GM12878 (cell line): ENCODE measurements around the gene SLC1A6. TPM values are rescaled to one million over a fixed set of nuclear protein-coding genes. Genes with fewer than 3 reads are reported as not detected.

Experiments
- ATAC-seq: fragments of 200-7000 bp; cut with Tn5 transposase; 3 replicates; pipeline ENCODE4 v1.9.1; 2020; ENCODE audit warnings: mild to moderate bottlenecking, moderate library complexity
- BruUV-seq: library from RNA; stranded (reverse); fragments of 400-500 nt; replicated peaks from 2 replicates; lab custom pipeline; 2021; lab: Mats Ljungman, UMichigan
- CTCF ChIA-PET: fragments of 300-600 bp; sonication (Branson Sonifier 250); formaldehyde crosslinking; extraction: SDS; loops from one replicate; lab custom pipeline; 2021; ENCODE audit warnings: inconsistent platforms; lab: Yijun Ruan, JAX
- POLR2A ChIA-PET: fragments of 350-600 bp; formaldehyde crosslinking; extraction: SDS; loops from one replicate; lab custom pipeline; 2021; ENCODE audit warnings: inconsistent platforms; lab: Charles Lee
- RAD21 ChIA-PET: fragments of 300-600 bp; sonication (Branson Sonifier 250); formaldehyde crosslinking; loops from one replicate; lab custom pipeline; 2023; ENCODE audit warnings: antibody characterized with exemption; ENCODE audit not compliant: unreplicated experiment; lab: Charles Lee
- SMC1A ChIA-PET: fragments of 300-600 bp; sonication (Branson Sonifier 250); formaldehyde crosslinking; loops from one replicate; lab custom pipeline; 2023; ENCODE audit not compliant: unreplicated experiment, uncharacterized antibody; lab: Charles Lee
- DNase-seq: peaks from one replicate; pipeline ENCODE4 v3.0.0-alpha.2; 2011; ENCODE audit warnings: low read depth, low spot score
- FAIRE-seq: peaks from 3 replicates; lab custom pipeline; 2011; peaks lifted over from hg19 to GRCh38; lab: Jason Lieb, UNC
- H2AFZ ChIP-seq: 2 replicates; pipeline ENCODE4 v1.6.0; 2011; ENCODE audit warnings: low read depth, low read length, control low read depth; ENCODE audit not compliant: control insufficient read depth
- H3K27ac ChIP-seq: 2 replicates; pipeline ENCODE4 v1.5.1; 2011; ENCODE audit warnings: control low read depth; ENCODE audit not compliant: control insufficient read depth, insufficient read depth
- H3K27me3 ChIP-seq, 2 experiments: replicated peaks in 1 of 2; 2 replicates each; pipeline versions ENCODE4 v1.6.0 to v1.6.1; 2011; ENCODE audit warnings: low read length in 1 of 2; ENCODE audit not compliant: control insufficient read depth in 2 of 2, insufficient read depth in 2 of 2
- H3K36me3 ChIP-seq, 2 experiments: 2 replicates each; pipeline ENCODE4 v1.5.1; 2011; ENCODE audit warnings: low read length in 1 of 2; ENCODE audit not compliant: control insufficient read depth in 2 of 2, insufficient read depth in 2 of 2
- H3K4me1 ChIP-seq: 2 replicates; pipeline ENCODE4 v1.6.1; 2011; ENCODE audit warnings: mild to moderate bottlenecking, low read length, moderate library complexity, mixed read lengths; ENCODE audit not compliant: control insufficient read depth, insufficient read depth
- H3K4me2 ChIP-seq: 2 replicates; pipeline ENCODE4 v1.6.0; 2011; ENCODE audit warnings: control low read depth; ENCODE audit not compliant: control insufficient read depth, insufficient read depth
- H3K4me3 ChIP-seq: fragments of 200-600 bp; sonication (generic); 2 replicates; pipeline ENCODE4 v1.5.1; 2016
- H3K79me2 ChIP-seq: 2 replicates; pipeline ENCODE4 v1.6.0; 2011; ENCODE audit warnings: low read length; ENCODE audit not compliant: control insufficient read depth, insufficient read depth
- H3K9ac ChIP-seq: 2 replicates; pipeline ENCODE4 v1.8.0; 2011; ENCODE audit warnings: low read length, control low read depth, mixed read lengths; ENCODE audit not compliant: control insufficient read depth, insufficient read depth
- H3K9me3 ChIP-seq: replicated peaks from 3 replicates; pipeline ENCODE4 v1.5.1; 2011; ENCODE audit warnings: mild to moderate bottlenecking, low read length; ENCODE audit not compliant: control insufficient read depth, insufficient read depth
- H4K20me1 ChIP-seq: 2 replicates; pipeline ENCODE4 v1.6.0; 2011; ENCODE audit not compliant: control insufficient read depth, insufficient read depth
- ATF3 ChIP-seq: IDR thresholded peaks from 2 replicates; pipeline ENCODE4 v1.6.1; 2011; ENCODE audit warnings: low read depth, mild to moderate bottlenecking, low read length, moderate library complexity, borderline replicate concordance; ENCODE audit errors: extremely low read depth
- BRCA1 ChIP-seq: IDR thresholded peaks from 2 replicates; pipeline ENCODE4 v1.6.1; 2011; ENCODE audit warnings: low read depth, low read length, improper control_type of control experiment
- CEBPB ChIP-seq, 2 experiments: fragments of 150-350 bp in 1 of 2; IDR thresholded peaks; 2 replicates each; pipeline ENCODE4 v1.6.1; 2012 to 2014; ENCODE audit warnings: low read depth in 2 of 2, low read length in 2 of 2, borderline replicate concordance in 1 of 2, inconsistent platforms in 1 of 2
- E4F1 ChIP-seq: fragments of 450-650 bp; IDR thresholded peaks from 2 replicates; pipeline ENCODE4 v1.6.1; 2018; ENCODE audit warnings: borderline replicate concordance, mild to moderate bottlenecking; ENCODE audit not compliant: partially characterized antibody
- ETV6 ChIP-seq, 2 experiments: fragments of 450-650 bp in 1 of 2; IDR thresholded peaks in 1 of 2; conservative IDR thresholded peaks in 1 of 2; 2 replicates each; pipeline ENCODE4 v1.6.1; 2014; ENCODE audit warnings: antibody characterized with exemption in 1 of 2, borderline replicate concordance in 1 of 2, low read depth in 1 of 2, mild to moderate bottlenecking in 1 of 2, moderate library complexity in 1 of 2
- GATAD2B ChIP-seq: fragments of 450-650 bp; conservative IDR thresholded peaks from 2 replicates; pipeline ENCODE4 v1.6.1; 2017; ENCODE audit warnings: low read depth, mild to moderate bottlenecking, moderate library complexity
- HCFC1 ChIP-seq: fragments of 150-350 bp; IDR thresholded peaks from 2 replicates; pipeline ENCODE4 v1.6.1; 2014; ENCODE audit warnings: low read length
- KLF5 ChIP-seq: fragments of 450-650 bp; IDR thresholded peaks from 2 replicates; pipeline ENCODE4 v1.6.1; 2014; ENCODE audit warnings: mild to moderate bottlenecking; ENCODE audit not compliant: partially characterized antibody
- PBX3 ChIP-seq: IDR thresholded peaks from 2 replicates; pipeline ENCODE4 v1.6.1; 2011; ENCODE audit warnings: mild to moderate bottlenecking, low read depth, low read length, moderate library complexity; ENCODE audit not compliant: insufficient replicate concordance
- RB1 ChIP-seq: fragments of 450-650 bp; formaldehyde crosslinking; IDR thresholded peaks from 2 replicates; pipeline ENCODE4 v1.6.1; 2017; ENCODE audit warnings: mild to moderate bottlenecking, borderline replicate concordance
- SUPT20H ChIP-seq: IDR thresholded peaks from 2 replicates; pipeline ENCODE4 v1.6.1; 2011; ENCODE audit warnings: low read depth, mild to moderate bottlenecking, low read length, moderate library complexity, borderline replicate concordance; ENCODE audit not compliant: control insufficient read depth
- ZBTB33 ChIP-seq: fragments of 450-650 bp; IDR thresholded peaks from 2 replicates; pipeline ENCODE4 v1.6.1; 2017; ENCODE audit warnings: mild to moderate bottlenecking
- WGBS: methylation state at CpG from one replicate; pipeline ENCODE4 v1.1.6; 2016; ENCODE audit warnings: low lambda C conversion rate; ENCODE audit not compliant: insufficient replicate concordance, insufficient coverage; ENCODE audit errors: missing lambda C conversion rate; 5-methylcytosine and 5-hydroxymethylcytosine counted together
- in situ Hi-C: fragments of 300-500 bp; cut with MboI; formaldehyde crosslinking; loops from 9 replicates; pipeline ENCODE4 v1.14.3; 2018; ENCODE audit warnings: mixed read lengths
- intact Hi-C: fragments of 100-400 bp; cut with micrococcal nuclease; formaldehyde crosslinking; loops from one replicate; pipeline ENCODE4 v1.14.2; 2022; ENCODE audit not compliant: unreplicated experiment
- polyA plus RNA-seq, 11 experiments: library from polyadenylated mRNA; depleted of rRNA in 4 of 11; unstranded in 6 of 11; stranded (reverse) in 5 of 11; fragments of >200 nt; fragmentation: Nextera tagmentation in 4 of 11; fragmentation: Illumina TruSeq in 1 of 11; extraction: Ambion mirVana in 4 of 11; extraction: Trizol in 1 of 11; gene quantifications; 1 replicate in 1 of 11; 2 replicates in 10 of 11; pipeline versions ENCODE4 v1.2.1 to v1.2.3, GENCODE V29; 2011 to 2016; ENCODE audit warnings: inconsistent platforms in 2 of 11, missing spikeins in 2 of 11, low read depth in 1 of 11
- total RNA-seq, 4 experiments: library from RNA; depleted of rRNA in 3 of 4; stranded (reverse); fragments of >200 nt in 3 of 4; fragmentation: Illumina TruSeq in 1 of 4; extraction: Trizol in 1 of 4; gene quantifications; 2 replicates each; pipeline versions ENCODE4 v1.2.1 to v1.2.3, GENCODE V29; 2013 to 2021
- TF ChIP-seq, protein P1 (sequence below): IDR thresholded peaks from 2 replicates; pipeline ENCODE4 v1.6.1; 2012; ENCODE audit warnings: low read depth, low read length, improper control_type of control experiment

Gene SLC1A6
- total and polyA plus RNA-seq, 10 of the 15 experiments (the other 5 are each of a cell fraction or from before 2014, with no cell fraction given): 0.06 TPM; not detected in 9

GRCh38 chr19:14961956-14962685 lies 17.5 kb downstream of the SLC1A6 start:
- H3K27ac ChIP-seq: no peak overlapping the region
- H3K4me3 ChIP-seq: no peak overlapping the region
- ChIA-PET RAD21 (no interaction called here), CTCF (no interaction called here), POLR2A (no interaction called here), SMC1A (no interaction called here)
- ATAC-seq (no peak), FAIRE-seq (no peak), DNase-seq (no peak)
- no peak overlapping the region for H3K9ac ChIP-seq
- 49% methylated on average over 24 of the region's 24 CpGs for WGBS
- no TSS peak for BruUV-seq
- H4K20me1 ChIP-seq: no peaks in the 10 kb centered on the region
- H3K4me1 ChIP-seq: no peaks in the 10 kb centered on the region
- peaks cover 2% of the 10 kb centered on the region; the same call in 2 of the 3 replicates for H3K9me3 ChIP-seq
- H3K27me3 ChIP-seq: no peaks in the 10 kb centered on the region
- no peak overlapping the region for H3K4me2 ChIP-seq
- in situ Hi-C loops (no loop called here), intact Hi-C loops (no loop called here)
- no peak overlapping the region for H2AFZ ChIP-seq
- H3K36me3 ChIP-seq: no peaks in the 10 kb centered on the region
- H3K79me2 ChIP-seq: no peaks in the 10 kb centered on the region
- TF ChIP-seq ETV6 (conservative IDR thresholded peaks at IDR 0.05 in 1 of 2, IDR thresholded peaks at IDR 0.05 in 1 of 2; ENCODE audit: borderline replicate concordance in 1 of 2, low read depth in 1 of 2) (no peak), SUPT20H (no peak), ATF3 (no peak), HCFC1 (no peak), PBX3 (no peak), RB1 (no peak), ZBTB33 (no peak), KLF5 (no peak), GATAD2B (no peak), CEBPB (IDR thresholded peaks at IDR 0.05; ENCODE audit: borderline replicate concordance in 1 of 2, low read depth in 2 of 2, low read length in 2 of 2) (no peak), E4F1 (no peak), BRCA1 (no peak)
- TF ChIP-seq, protein P1, sequence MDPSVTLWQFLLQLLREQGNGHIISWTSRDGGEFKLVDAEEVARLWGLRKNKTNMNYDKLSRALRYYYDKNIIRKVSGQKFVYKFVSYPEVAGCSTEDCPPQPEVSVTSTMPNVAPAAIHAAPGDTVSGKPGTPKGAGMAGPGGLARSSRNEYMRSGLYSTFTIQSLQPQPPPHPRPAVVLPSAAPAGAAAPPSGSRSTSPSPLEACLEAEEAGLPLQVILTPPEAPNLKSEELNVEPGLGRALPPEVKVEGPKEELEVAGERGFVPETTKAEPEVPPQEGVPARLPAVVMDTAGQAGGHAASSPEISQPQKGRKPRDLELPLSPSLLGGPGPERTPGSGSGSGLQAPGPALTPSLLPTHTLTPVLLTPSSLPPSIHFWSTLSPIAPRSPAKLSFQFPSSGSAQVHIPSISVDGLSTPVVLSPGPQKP: no peak
